ENCODE results near the gene DCTN4.
"Not testable (repeated sequence)": the region's sequence is repeated elsewhere in the genome, so short reads cannot be mapped to it uniquely, and the experiment has no call there.

DCTN4 gene

GRCh38 chr5:150758531-150759333 lies at the start of gene DCTN4:
TSS of gene DCTN4 (minus strand) at chr5:150759017. CDS start at chr5:150758993, 24 bp downstream.
- TF ChIP-seq POLR2AphosphoS5 (IDR thresholded peaks at IDR 0.05; ENCODE audit: borderline replicate concordance, low read depth, low read length), result peak; percentile 89
- TF ChIP-seq EZH2 (IDR thresholded peaks at IDR 0.05), result no peak
- DNase-seq (ENCODE audit: low read depth, low spot score), result peak; percentile 98
- peak within 1 kb of the TSS; percentile 97 for H3K27ac ChIP-seq
- H3K36me3 ChIP-seq (ENCODE audit: insufficient read depth, low read length), result peaks cover 27% of the 10 kb centered on the region
- peak within 1 kb of the TSS; percentile 97 for H3K9ac ChIP-seq (ENCODE audit: insufficient read length)
- peak within 1 kb of the TSS; percentile 96 for H3K4me3 ChIP-seq
- H3K9me3 ChIP-seq (ENCODE audit: low read depth, low read length), result no peaks in the 10 kb centered on the region

GRCh38 chr5:150804388-150804787 lies 45.6 kb upstream of the DCTN4 start:
- TF ChIP-seq FOXP2 (optimal IDR thresholded peaks at IDR 0.05; ENCODE audit: control extremely low read depth, extremely low read length, insufficient read depth), result no peak
- no peak for TF ChIP-seq EZH2 (IDR thresholded peaks at IDR 0.05)
- TF ChIP-seq POLR2AphosphoS5 (IDR thresholded peaks at IDR 0.05; ENCODE audit: borderline replicate concordance, low read depth, low read length), result no peak
- no peak for DNase-seq (ENCODE audit: low read depth, low spot score)
- Histone ChIP-seq H3K4me3 (no peak overlapping the region), H3K27ac (no peak overlapping the region), H3K36me3 (ENCODE audit: insufficient read depth, low read length) (no peaks in the 10 kb centered on the region), H3K9ac (ENCODE audit: insufficient read length) (no peak overlapping the region), H3K9me3 (ENCODE audit: low read depth, low read length) (no peaks in the 10 kb centered on the region)

- H3K27ac ChIP-seq, result no peak overlapping the region
- peak overlapping the region; percentile 18 for H3K9ac ChIP-seq (ENCODE audit: insufficient read length)
- H3K4me3 ChIP-seq, result peak overlapping the region; percentile 73
- H3K36me3 ChIP-seq (ENCODE audit: insufficient read depth, low read length), result no peaks in the 10 kb centered on the region
- no peaks in the 10 kb centered on the region for H3K9me3 ChIP-seq (ENCODE audit: low read depth, low read length)
- TF ChIP-seq EZH2 (IDR thresholded peaks at IDR 0.05) (no peak), POLR2AphosphoS5 (IDR thresholded peaks at IDR 0.05; ENCODE audit: borderline replicate concordance, low read depth, low read length) (no peak), FOXP2 (optimal IDR thresholded peaks at IDR 0.05; ENCODE audit: control extremely low read depth, extremely low read length, insufficient read depth) (no peak)
- peak; percentile 67 for DNase-seq (ENCODE audit: low read depth, low spot score)
Observed at GRCh38 chr5:150801117-150801927, 42.5 kb upstream of the DCTN4 start.

GRCh38 chr5:150797384-150797783 lies 38.6 kb upstream of the DCTN4 start:
- H3K9me3 ChIP-seq (ENCODE audit: low read depth, low read length), result no peaks in the 10 kb centered on the region
- no peak overlapping the region for H3K27ac ChIP-seq
- H3K4me3 ChIP-seq, result no peak overlapping the region
- no peak overlapping the region for H3K9ac ChIP-seq (ENCODE audit: insufficient read length)
- TF ChIP-seq POLR2AphosphoS5 (IDR thresholded peaks at IDR 0.05; ENCODE audit: borderline replicate concordance, low read depth, low read length) (no peak), FOXP2 (optimal IDR thresholded peaks at IDR 0.05; ENCODE audit: control extremely low read depth, extremely low read length, insufficient read depth) (no peak), EZH2 (IDR thresholded peaks at IDR 0.05) (no peak)
- H3K36me3 ChIP-seq (ENCODE audit: insufficient read depth, low read length), result no peaks in the 10 kb centered on the region
- no peak for DNase-seq (ENCODE audit: low read depth, low spot score)

GRCh38 chr5:150794927-150795326 lies 36.1 kb upstream of the DCTN4 start:
- no peaks in the 10 kb centered on the region for H3K36me3 ChIP-seq (ENCODE audit: insufficient read depth, low read length)

GRCh38 chr5:150793423-150793888 lies 34.6 kb upstream of the DCTN4 start:
- H3K4me3 ChIP-seq; H3K27ac ChIP-seq; H3K36me3 ChIP-seq (ENCODE audit: insufficient read depth, low read length); DNase-seq (ENCODE audit: low read depth, low spot score); H3K9me3 ChIP-seq (ENCODE audit: low read depth, low read length); H3K9ac ChIP-seq (ENCODE audit: insufficient read length): not testable (repeated sequence)

More at GRCh38 chr5:150794927-150795326, 36.1 kb upstream of the DCTN4 start:
- TF ChIP-seq POLR2AphosphoS5 (IDR thresholded peaks at IDR 0.05; ENCODE audit: borderline replicate concordance, low read depth, low read length) (no peak), FOXP2 (optimal IDR thresholded peaks at IDR 0.05; ENCODE audit: control extremely low read depth, extremely low read length, insufficient read depth) (no peak)
- DNase-seq (ENCODE audit: low read depth, low spot score), result no peak
- no peaks in the 10 kb centered on the region for H3K9me3 ChIP-seq (ENCODE audit: low read depth, low read length)
- H3K9ac ChIP-seq (ENCODE audit: insufficient read length), result no peak overlapping the region
- H3K27ac ChIP-seq, result no peak overlapping the region
- H3K4me3 ChIP-seq, result no peak overlapping the region

GRCh38 chr5:150791536-150791935 lies 32.7 kb upstream of the DCTN4 start:
- Histone ChIP-seq H3K9ac (ENCODE audit: insufficient read length) (no peak overlapping the region), H3K9me3 (ENCODE audit: low read depth, low read length) (no peaks in the 10 kb centered on the region), H3K4me3 (no peak overlapping the region), H3K27ac (no peak overlapping the region), H3K36me3 (ENCODE audit: insufficient read depth, low read length) (no peaks in the 10 kb centered on the region)
- DNase-seq (ENCODE audit: low read depth, low spot score), result no peak
- TF ChIP-seq POLR2AphosphoS5 (IDR thresholded peaks at IDR 0.05; ENCODE audit: borderline replicate concordance, low read depth, low read length) (no peak), EZH2 (IDR thresholded peaks at IDR 0.05) (no peak), FOXP2 (optimal IDR thresholded peaks at IDR 0.05; ENCODE audit: control extremely low read depth, extremely low read length, insufficient read depth) (no peak)

- DNase-seq (ENCODE audit: low read depth, low spot score), result no peak
- Histone ChIP-seq H3K36me3 (ENCODE audit: insufficient read depth, low read length) (no peaks in the 10 kb centered on the region), H3K27ac (no peak overlapping the region), H3K9ac (ENCODE audit: insufficient read length) (no peak overlapping the region), H3K9me3 (ENCODE audit: low read depth, low read length) (no peaks in the 10 kb centered on the region), H3K4me3 (no peak overlapping the region)
- TF ChIP-seq POLR2AphosphoS5 (IDR thresholded peaks at IDR 0.05; ENCODE audit: borderline replicate concordance, low read depth, low read length), result no peak
- no peak for TF ChIP-seq FOXP2 (optimal IDR thresholded peaks at IDR 0.05; ENCODE audit: control extremely low read depth, extremely low read length, insufficient read depth)
- no peak for TF ChIP-seq EZH2 (IDR thresholded peaks at IDR 0.05)
Observed at GRCh38 chr5:150789943-150790611, 31.3 kb upstream of the DCTN4 start.

Measured in SK-N-MC (cell line).